OCI-LY3 (cell line): ENCODE measurements around the gene PTGIS.

Experiments
- H2AFZ ChIP-seq: fragments of 200-600, 300-600 bp; shearing (Covaris generic); 2 replicates; pipeline ENCODE4 v1.6.0; 2014; ENCODE audit warnings: antibody characterized with exemption, low read depth, low read length
- H3K27ac ChIP-seq: fragments of 200-600, 300-600 bp; sonication (generic); 2 replicates; pipeline ENCODE4 v1.5.1; 2014; ENCODE audit warnings: mild to moderate bottlenecking, low read length, moderate library complexity, mixed read lengths
- H3K27me3 ChIP-seq: fragments of 200-600, 300-600 bp; sonication (generic); 2 replicates; pipeline ENCODE4 v1.6.1; 2014; ENCODE audit warnings: low read depth, low read length, mixed read lengths
- H3K36me3 ChIP-seq: fragments of 200-600, 300-600 bp; sonication (generic); replicated peaks from 2 replicates; pipeline ENCODE3; 2014; ENCODE audit warnings: low read depth, low read length, mixed read lengths
- H3K4me1 ChIP-seq: fragments of 300-600, 200-600 bp; sonication (generic); 2 replicates; pipeline ENCODE4 v1.6.1; 2014; ENCODE audit warnings: low read length, mixed read lengths
- H3K4me2 ChIP-seq: fragments of 200-600, 300-600 bp; sonication (generic); 2 replicates; pipeline ENCODE4 v1.6.1; 2014; ENCODE audit warnings: low read length, mixed read lengths
- H3K4me3 ChIP-seq: fragments of 300-600, 200-600 bp; sonication (generic); 2 replicates; pipeline ENCODE4 v1.5.1; 2014; ENCODE audit warnings: antibody characterized with exemption, mild to moderate bottlenecking, low read length, moderate library complexity
- H3K79me2 ChIP-seq: fragments of 300-600, 200-600 bp; shearing (Covaris generic); 2 replicates; pipeline ENCODE4 v1.6.1; 2014; ENCODE audit warnings: mild to moderate bottlenecking, low read length, mixed read lengths
- H3K9ac ChIP-seq: fragments of 300-600, 200-600 bp; shearing (Covaris generic); 2 replicates; pipeline ENCODE4 v1.6.0; 2014; ENCODE audit warnings: mild to moderate bottlenecking, low read length, moderate library complexity
- H3K9me3 ChIP-seq: fragments of 200-600, 300-600 bp; shearing (Covaris generic); 2 replicates; pipeline ENCODE4 v1.6.1; 2014; ENCODE audit warnings: low read length, mixed read lengths; ENCODE audit not compliant: insufficient read depth
- H4K20me1 ChIP-seq: fragments of 200-600, 300-600 bp; sonication (generic); 2 replicates; pipeline ENCODE4 v1.6.1; 2016; ENCODE audit warnings: low read length, mixed read lengths; ENCODE audit not compliant: insufficient read depth
- CTCF ChIP-seq: fragments of 200-600, 300-600 bp; sonication (generic); IDR thresholded peaks from 2 replicates; pipeline ENCODE4 v1.5.1; 2014; ENCODE audit warnings: antibody characterized with exemption, low read length, low read depth
- EZH2phosphoT487 ChIP-seq: fragments of 200-600 bp; shearing (Covaris generic); IDR thresholded peaks from 2 replicates; pipeline ENCODE4 v1.6.1; 2018; ENCODE audit warnings: antibody characterized with exemption, mixed run types, low read depth

The PTGIS gene

GRCh38 chr20:49580813-49581174 lies 12.9 kb upstream of the PTGIS start:
- Histone ChIP-seq H2AFZ (no peak overlapping the region), H3K9me3 (peaks cover 7% of the 10 kb centered on the region; the same call in 1 of the 2 replicates), H3K4me2 (no peak overlapping the region), H3K79me2 (no peaks in the 10 kb centered on the region), H3K36me3 (no peaks in the 10 kb centered on the region), H3K9ac (no peak overlapping the region), H3K27me3 (peaks cover 67% of the 10 kb centered on the region), H4K20me1 (no peaks in the 10 kb centered on the region), H3K4me1 (no peaks in the 10 kb centered on the region), H3K4me3 (no peak overlapping the region), H3K27ac (no peak overlapping the region)
- TF ChIP-seq CTCF (no peak), EZH2phosphoT487 (no peak)

- Histone ChIP-seq H3K4me1 (no peaks in the 10 kb centered on the region), H3K27me3 (peaks cover 65% of the 10 kb centered on the region), H3K27ac (no peak overlapping the region), H2AFZ (no peak overlapping the region), H3K4me2 (no peak overlapping the region), H3K4me3 (no peak overlapping the region), H3K79me2 (no peaks in the 10 kb centered on the region), H4K20me1 (no peaks in the 10 kb centered on the region), H3K9me3 (peaks cover 7% of the 10 kb centered on the region; the same call in 1 of the 2 replicates), H3K36me3 (no peaks in the 10 kb centered on the region), H3K9ac (no peak overlapping the region)
- TF ChIP-seq EZH2phosphoT487 = no peak
- no peak for TF ChIP-seq CTCF
Measured at GRCh38 chr20:49579874-49580812, 12.2 kb upstream of the PTGIS start.

GRCh38 chr20:49579195-49579594 lies 11.3 kb upstream of the PTGIS start:
- Histone ChIP-seq H3K79me2 (no peaks in the 10 kb centered on the region), H3K27ac (no peak overlapping the region), H3K4me2 (no peak overlapping the region), H3K4me1 (no peaks in the 10 kb centered on the region), H3K27me3 (peaks cover 62% of the 10 kb centered on the region), H4K20me1 (no peaks in the 10 kb centered on the region), H3K4me3 (no peak overlapping the region), H2AFZ (no peak overlapping the region), H3K9ac (no peak overlapping the region), H3K36me3 (no peaks in the 10 kb centered on the region), H3K9me3 (peaks cover 7% of the 10 kb centered on the region; the same call in 1 of the 2 replicates)
- TF ChIP-seq CTCF (no peak), EZH2phosphoT487 (no peak)

GRCh38 chr20:49578436-49578835 lies 10.5 kb upstream of the PTGIS start:
- no peaks in the 10 kb centered on the region for H4K20me1 ChIP-seq
- no peak overlapping the region for H3K4me2 ChIP-seq
- H3K27ac ChIP-seq = no peak overlapping the region
- no peak for TF ChIP-seq EZH2phosphoT487
- no peak for TF ChIP-seq CTCF
- no peaks in the 10 kb centered on the region for H3K79me2 ChIP-seq
- no peaks in the 10 kb centered on the region for H3K36me3 ChIP-seq
- H2AFZ ChIP-seq = no peak overlapping the region
- peaks cover 7% of the 10 kb centered on the region; the same call in 1 of the 2 replicates for H3K9me3 ChIP-seq
- no peak overlapping the region for H3K4me3 ChIP-seq
- H3K9ac ChIP-seq = no peak overlapping the region
- H3K4me1 ChIP-seq = no peaks in the 10 kb centered on the region
- peaks cover 68% of the 10 kb centered on the region for H3K27me3 ChIP-seq
